Neural progenitor cell (in vitro differentiated cells): ENCODE measurements around the gene FBXL14.

ENCODE experiments used
- CTCF ChIP-seq: fragments of 200-600 bp; sonication (generic); IDR thresholded peaks from 2 replicates; pipeline ENCODE4 v1.5.1; 2017; ENCODE audit warnings: antibody characterized with exemption, mild to moderate bottlenecking
- EZH2 ChIP-seq: fragments of 200-600 bp; sonication (generic); IDR thresholded peaks from 2 replicates; pipeline ENCODE4 v1.6.1; 2017; ENCODE audit warnings: antibody characterized with exemption, mild to moderate bottlenecking, moderate library complexity

GRCh38 chr12:1619587-1619986, 25.2 kb upstream of the FBXL14 start:
- TF ChIP-seq CTCF, result no peak
- TF ChIP-seq EZH2, result no peak
